ENCODE results near the gene SETBP1. TPM values are rescaled to one million over a fixed set of nuclear protein-coding genes. Genes with fewer than 3 reads are reported as not detected.

Gene SETBP1
- total RNA-seq, 1 donor from 2014 or later, result 12.0 TPM

GRCh38 chr18:44723411-44723810, 42.7 kb downstream of the SETBP1 start:
- H3K79me2 ChIP-seq (ENCODE audit: low read depth), result peaks cover 11% of the 10 kb centered on the region
- no peak overlapping the region for H3K4me3 Mint-ChIP-seq
- no peak overlapping the region for H2AFZ ChIP-seq (replicated peaks)
- peaks cover 52% of the 10 kb centered on the region for H3K4me1 ChIP-seq
- H3K27ac Mint-ChIP-seq, result peak overlapping the region; percentile 6
- DNase-seq (ENCODE audit: low spot score), result peak; percentile 12
- peaks cover 11% of the 10 kb centered on the region for H3K36me3 Mint-ChIP-seq
- H3F3A ChIP-seq (ENCODE audit: low read depth), result no peaks in the 10 kb centered on the region
- peaks cover 71% of the 10 kb centered on the region for H3K4me1 Mint-ChIP-seq
- no peaks in the 10 kb centered on the region for H3K9me3 Mint-ChIP-seq
- no peaks in the 10 kb centered on the region for H3K27me3 ChIP-seq
- H3K4me2 ChIP-seq, result peak overlapping the region; percentile 55
- H4K20me1 ChIP-seq (ENCODE audit: low read depth), result peaks cover 20% of the 10 kb centered on the region
- H3K9ac ChIP-seq, result no peak overlapping the region
- TF ChIP-seq EZH2phosphoT487 (IDR thresholded peaks at IDR 0.05) (no peak), EZH2 (IDR thresholded peaks at IDR 0.05) (no peak)
- TF ChIP-seq, protein P1, sequence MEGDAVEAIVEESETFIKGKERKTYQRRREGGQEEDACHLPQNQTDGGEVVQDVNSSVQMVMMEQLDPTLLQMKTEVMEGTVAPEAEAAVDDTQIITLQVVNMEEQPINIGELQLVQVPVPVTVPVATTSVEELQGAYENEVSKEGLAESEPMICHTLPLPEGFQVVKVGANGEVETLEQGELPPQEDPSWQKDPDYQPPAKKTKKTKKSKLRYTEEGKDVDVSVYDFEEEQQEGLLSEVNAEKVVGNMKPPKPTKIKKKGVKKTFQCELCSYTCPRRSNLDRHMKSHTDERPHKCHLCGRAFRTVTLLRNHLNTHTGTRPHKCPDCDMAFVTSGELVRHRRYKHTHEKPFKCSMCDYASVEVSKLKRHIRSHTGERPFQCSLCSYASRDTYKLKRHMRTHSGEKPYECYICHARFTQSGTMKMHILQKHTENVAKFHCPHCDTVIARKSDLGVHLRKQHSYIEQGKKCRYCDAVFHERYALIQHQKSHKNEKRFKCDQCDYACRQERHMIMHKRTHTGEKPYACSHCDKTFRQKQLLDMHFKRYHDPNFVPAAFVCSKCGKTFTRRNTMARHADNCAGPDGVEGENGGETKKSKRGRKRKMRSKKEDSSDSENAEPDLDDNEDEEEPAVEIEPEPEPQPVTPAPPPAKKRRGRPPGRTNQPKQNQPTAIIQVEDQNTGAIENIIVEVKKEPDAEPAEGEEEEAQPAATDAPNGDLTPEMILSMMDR (IDR thresholded peaks at IDR 0.05), result no peak
- no peak overlapping the region for H3K4me3 ChIP-seq
- H3K36me3 ChIP-seq, result no peaks in the 10 kb centered on the region
- no peaks in the 10 kb centered on the region for H3K9me3 ChIP-seq (ENCODE audit: low read depth)
- no peaks in the 10 kb centered on the region for H3K27me3 Mint-ChIP-seq (ENCODE audit: insufficient read depth, low read depth)
- H3K27ac ChIP-seq, result no peak overlapping the region

DNA sequence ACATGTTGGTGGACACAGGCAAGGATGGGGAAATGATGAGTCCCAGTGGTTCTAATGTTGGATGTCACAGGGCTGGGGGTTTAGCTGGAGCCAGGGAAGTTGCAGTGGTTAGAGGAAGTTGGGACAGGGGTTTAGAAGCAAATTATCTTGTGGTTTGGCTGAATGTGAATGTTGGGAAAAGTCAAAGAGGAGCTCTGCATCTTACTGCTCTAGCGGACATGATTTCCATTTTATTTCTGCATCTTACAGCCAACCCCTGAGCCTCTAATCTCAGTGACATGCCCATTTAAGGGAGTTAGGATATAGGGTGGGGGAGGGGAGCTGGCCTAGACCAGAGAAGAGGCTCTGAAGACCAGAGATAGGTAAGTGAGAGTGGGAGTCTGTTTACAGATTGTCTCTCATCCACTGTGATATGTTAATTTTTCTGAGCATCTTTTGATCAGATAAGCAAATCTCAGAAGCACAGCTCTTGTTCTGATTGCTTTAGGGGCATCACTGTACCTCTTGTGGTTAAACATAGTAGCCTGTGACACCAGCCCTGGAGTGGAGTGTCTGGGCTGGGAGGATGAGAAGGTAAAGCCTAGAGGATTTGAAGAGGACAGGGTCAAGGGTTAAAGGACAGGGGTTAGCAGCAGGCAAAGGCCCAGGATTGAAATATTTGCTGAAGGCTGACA, 43.6 kb downstream of the SETBP1 start:
- Histone ChIP-seq H3K4me1 (peaks cover 52% of the 10 kb centered on the region), H3K79me2 (ENCODE audit: low read depth) (peaks cover 11% of the 10 kb centered on the region), H3K27ac (no peak overlapping the region), H3K4me3 (no peak overlapping the region), H3F3A (ENCODE audit: low read depth) (no peaks in the 10 kb centered on the region), H3K36me3 (no peaks in the 10 kb centered on the region), H3K27me3 (no peaks in the 10 kb centered on the region), H3K4me2 (peak overlapping the region; percentile 55), H4K20me1 (ENCODE audit: low read depth) (peaks cover 20% of the 10 kb centered on the region), H3K9ac (no peak overlapping the region), H2AFZ (replicated peaks) (no peak overlapping the region), H3K9me3 (ENCODE audit: low read depth) (no peaks in the 10 kb centered on the region)
- Mint-ChIP-seq H3K36me3 (peaks cover 12% of the 10 kb centered on the region), H3K27ac (peak overlapping the region; percentile 81), H3K9me3 (no peaks in the 10 kb centered on the region), H3K27me3 (ENCODE audit: insufficient read depth, low read depth) (no peaks in the 10 kb centered on the region), H3K4me1 (peaks cover 70% of the 10 kb centered on the region), H3K4me3 (no peak overlapping the region)
- no peak for DNase-seq (ENCODE audit: low spot score)
- TF ChIP-seq EZH2 (IDR thresholded peaks at IDR 0.05), result no peak

DNA sequence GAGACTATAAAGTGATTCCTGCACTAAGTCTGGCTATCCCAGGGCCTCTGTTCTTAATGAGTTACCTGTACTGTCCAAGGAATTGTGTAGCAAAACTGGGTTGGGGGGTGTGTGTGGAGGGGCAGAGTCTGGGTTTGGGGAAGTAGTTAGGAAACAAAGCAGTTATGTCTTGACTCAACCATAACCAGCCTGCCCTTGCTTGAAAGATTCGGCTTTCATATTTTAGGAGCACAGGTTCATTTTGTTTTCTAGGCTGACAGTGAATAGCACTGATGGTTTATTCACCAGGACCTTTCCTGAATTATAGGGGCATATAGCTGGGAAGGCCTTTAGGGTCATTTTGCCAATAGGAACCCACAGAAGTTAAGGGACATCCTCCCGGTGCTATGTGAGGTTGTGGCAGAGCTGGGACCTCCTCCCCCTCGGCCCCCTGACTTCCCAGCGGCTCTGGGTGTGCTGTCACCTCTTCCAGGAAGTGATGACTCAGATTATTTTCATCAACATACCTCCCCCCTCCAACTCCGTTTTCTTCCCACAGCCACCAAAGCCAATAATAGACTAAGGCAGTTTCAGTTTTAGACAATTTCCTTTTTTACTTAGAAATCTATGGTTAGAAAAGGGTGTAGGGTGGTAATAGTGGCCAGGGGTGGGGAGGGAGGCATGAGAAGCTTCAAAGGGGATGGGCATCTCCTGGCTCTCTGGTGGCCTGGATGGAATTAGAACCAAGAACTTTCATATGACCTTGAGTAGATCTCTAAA, 44.8 kb downstream of the SETBP1 start:
- no peak overlapping the region for H3K4me2 ChIP-seq
- no peak overlapping the region for H3K4me3 Mint-ChIP-seq
- no peak for DNase-seq (ENCODE audit: low spot score)
- H4K20me1 ChIP-seq (ENCODE audit: low read depth), result peaks cover 20% of the 10 kb centered on the region
- H3K36me3 ChIP-seq, result no peaks in the 10 kb centered on the region
- no peaks in the 10 kb centered on the region for H3K9me3 ChIP-seq (ENCODE audit: low read depth)
- no peak overlapping the region for H3K9ac ChIP-seq
- no peaks in the 10 kb centered on the region for H3K9me3 Mint-ChIP-seq
- no peaks in the 10 kb centered on the region for H3K27me3 Mint-ChIP-seq (ENCODE audit: insufficient read depth, low read depth)
- no peak overlapping the region for H2AFZ ChIP-seq (replicated peaks)
- TF ChIP-seq EZH2 (IDR thresholded peaks at IDR 0.05), result no peak
- TF ChIP-seq, protein P1 (IDR thresholded peaks at IDR 0.05), result no peak
- TF ChIP-seq EZH2phosphoT487 (IDR thresholded peaks at IDR 0.05), result no peak
- no peaks in the 10 kb centered on the region for H3K27me3 ChIP-seq
- peaks cover 13% of the 10 kb centered on the region for H3K36me3 Mint-ChIP-seq
- H3K4me1 Mint-ChIP-seq, result peaks cover 65% of the 10 kb centered on the region
- no peaks in the 10 kb centered on the region for H3F3A ChIP-seq (ENCODE audit: low read depth)
- H3K79me2 ChIP-seq (ENCODE audit: low read depth), result peaks cover 7% of the 10 kb centered on the region
- peaks cover 52% of the 10 kb centered on the region for H3K4me1 ChIP-seq
- H3K4me3 ChIP-seq, result no peak overlapping the region
- peak overlapping the region; percentile 81 for H3K27ac Mint-ChIP-seq
- no peak overlapping the region for H3K27ac ChIP-seq

- Mint-ChIP-seq H3K9me3 (no peaks in the 10 kb centered on the region), H3K36me3 (peaks cover 15% of the 10 kb centered on the region), H3K4me3 (no peak overlapping the region), H3K4me1 (peaks cover 65% of the 10 kb centered on the region), H3K27me3 (ENCODE audit: insufficient read depth, low read depth) (no peaks in the 10 kb centered on the region), H3K27ac (no peak overlapping the region)
- TF ChIP-seq EZH2 (IDR thresholded peaks at IDR 0.05) (no peak), EZH2phosphoT487 (IDR thresholded peaks at IDR 0.05) (no peak)
- TF ChIP-seq, protein P1 (IDR thresholded peaks at IDR 0.05), result no peak
- Histone ChIP-seq H3K27me3 (no peaks in the 10 kb centered on the region), H2AFZ (replicated peaks) (no peak overlapping the region), H4K20me1 (ENCODE audit: low read depth) (peaks cover 20% of the 10 kb centered on the region), H3K4me2 (no peak overlapping the region), H3K9me3 (ENCODE audit: low read depth) (no peaks in the 10 kb centered on the region), H3K27ac (no peak overlapping the region), H3F3A (ENCODE audit: low read depth) (no peaks in the 10 kb centered on the region), H3K36me3 (no peaks in the 10 kb centered on the region), H3K4me1 (peaks cover 49% of the 10 kb centered on the region), H3K79me2 (ENCODE audit: low read depth) (peaks cover 5% of the 10 kb centered on the region), H3K4me3 (no peak overlapping the region), H3K9ac (no peak overlapping the region)
- no peak for DNase-seq (ENCODE audit: low spot score)
Measured at GRCh38 chr18:44726059-44726421, 45.4 kb downstream of the SETBP1 start.

Data from neural progenitor cell (in vitro differentiated cells).